Islet precursor cell (in vitro differentiated cells): Measurements from ENCODE around the gene TNS1.
A peak's percentile ranks its signal among the peaks of the same experiment; 100 is the strongest.
"Not testable (repeated sequence)": the region's sequence is repeated elsewhere in the genome, so short reads cannot be mapped to it uniquely, and the experiment has no call there.

Experiments
- DNase-seq: peaks from one replicate; pipeline ENCODE4 v3.0.0-alpha.2; 2018

Gene TNS1

DNA sequence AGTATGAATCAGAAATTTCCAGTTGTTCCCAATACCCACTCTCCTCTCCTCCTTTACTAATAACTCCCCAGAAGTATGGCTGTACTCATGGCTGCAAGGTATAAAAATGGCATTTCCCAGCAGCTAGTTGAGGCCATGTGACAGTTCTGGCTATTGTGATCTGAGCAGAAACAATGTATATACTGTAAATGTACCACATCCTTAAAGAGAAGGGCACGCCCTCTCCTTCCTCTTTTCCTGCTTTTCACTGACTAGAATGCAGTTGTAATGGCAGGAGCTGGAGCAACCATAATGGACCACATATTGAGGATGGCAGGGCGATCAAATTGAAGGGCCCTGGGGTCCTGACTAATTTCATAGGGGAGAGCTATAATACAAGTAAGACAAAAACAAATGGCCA lies 211.2 kb downstream of the TNS1 start:
- no peak for DNase-seq

DNA sequence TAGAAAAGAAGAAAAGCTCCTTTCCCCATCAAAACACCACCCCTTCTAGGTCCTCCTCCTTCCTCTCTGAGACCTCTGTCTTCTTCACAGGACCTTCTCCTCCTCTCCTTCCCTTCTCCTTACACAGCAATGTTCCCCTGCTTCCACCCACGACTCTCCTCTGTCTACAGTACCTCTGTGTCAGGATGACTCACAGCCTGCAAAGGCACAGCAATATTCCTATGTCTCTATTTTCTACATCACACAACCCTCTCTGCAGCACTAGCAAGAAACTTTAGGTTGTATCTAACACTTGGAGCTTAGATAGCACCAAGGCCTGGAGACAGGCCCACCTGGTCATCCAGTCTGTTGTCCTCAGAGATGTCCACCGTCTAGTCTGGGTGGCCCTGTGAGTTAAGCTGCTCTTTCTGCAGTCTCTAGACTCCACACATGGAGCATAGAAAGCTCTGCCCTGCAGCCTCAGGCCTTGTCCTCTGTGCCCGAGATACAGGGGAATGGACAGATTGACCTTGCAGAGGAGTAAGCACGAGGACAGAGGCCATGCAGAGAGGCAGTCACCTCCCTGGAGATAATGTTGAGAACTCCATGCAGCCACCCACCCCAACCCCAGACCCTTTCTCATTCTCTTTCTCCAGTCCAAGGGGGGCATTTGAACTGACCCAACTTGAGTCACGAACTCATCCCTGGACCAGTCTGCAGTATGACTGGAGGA lies 212.0 kb downstream of the TNS1 start:
- peak; percentile 49 for DNase-seq

DNA sequence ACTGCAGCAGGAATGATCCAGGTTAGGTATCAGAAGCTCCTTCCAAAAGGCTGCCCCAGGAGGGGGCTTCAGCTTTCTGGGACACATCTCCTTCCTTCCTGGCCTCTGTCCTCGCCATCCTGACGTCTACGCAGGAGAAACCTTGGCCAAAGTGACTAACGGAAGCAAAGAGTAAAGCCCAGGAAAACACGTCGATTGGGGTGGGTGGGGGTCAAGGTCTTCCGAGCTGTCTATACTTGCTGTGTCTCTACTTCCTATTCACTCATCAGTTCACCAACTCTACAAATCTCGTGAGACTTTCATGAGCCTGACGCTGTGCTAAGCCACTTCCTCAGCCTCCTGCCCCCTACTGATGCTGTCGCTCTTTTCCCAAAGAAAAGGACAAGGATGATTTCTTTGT lies 212.6 kb downstream of the TNS1 start:
- DNase-seq = peak; percentile 38

DNA sequence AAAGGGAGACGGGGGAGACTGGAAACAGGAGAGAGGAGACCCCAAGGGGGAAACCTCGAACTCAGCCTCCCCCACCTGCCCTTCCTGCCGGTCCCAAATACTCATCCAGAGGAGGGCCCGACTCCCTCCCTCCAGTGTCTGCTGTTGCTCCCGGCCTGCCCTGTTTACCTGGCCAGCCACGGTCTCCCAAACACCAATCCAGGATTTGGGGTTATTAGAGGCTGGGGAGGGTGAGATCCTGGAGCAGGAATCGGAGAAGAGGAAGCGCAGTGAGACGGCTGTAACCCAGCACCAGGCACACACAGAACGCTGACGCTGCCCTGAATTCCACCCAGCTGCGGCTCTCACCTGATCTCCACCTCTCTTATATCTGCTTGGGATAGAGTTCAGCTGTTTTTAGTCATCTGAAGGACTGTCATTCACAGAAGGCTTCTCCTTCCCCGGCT lies 213.0 kb downstream of the TNS1 start:
- peak; percentile 49 for DNase-seq

DNA sequence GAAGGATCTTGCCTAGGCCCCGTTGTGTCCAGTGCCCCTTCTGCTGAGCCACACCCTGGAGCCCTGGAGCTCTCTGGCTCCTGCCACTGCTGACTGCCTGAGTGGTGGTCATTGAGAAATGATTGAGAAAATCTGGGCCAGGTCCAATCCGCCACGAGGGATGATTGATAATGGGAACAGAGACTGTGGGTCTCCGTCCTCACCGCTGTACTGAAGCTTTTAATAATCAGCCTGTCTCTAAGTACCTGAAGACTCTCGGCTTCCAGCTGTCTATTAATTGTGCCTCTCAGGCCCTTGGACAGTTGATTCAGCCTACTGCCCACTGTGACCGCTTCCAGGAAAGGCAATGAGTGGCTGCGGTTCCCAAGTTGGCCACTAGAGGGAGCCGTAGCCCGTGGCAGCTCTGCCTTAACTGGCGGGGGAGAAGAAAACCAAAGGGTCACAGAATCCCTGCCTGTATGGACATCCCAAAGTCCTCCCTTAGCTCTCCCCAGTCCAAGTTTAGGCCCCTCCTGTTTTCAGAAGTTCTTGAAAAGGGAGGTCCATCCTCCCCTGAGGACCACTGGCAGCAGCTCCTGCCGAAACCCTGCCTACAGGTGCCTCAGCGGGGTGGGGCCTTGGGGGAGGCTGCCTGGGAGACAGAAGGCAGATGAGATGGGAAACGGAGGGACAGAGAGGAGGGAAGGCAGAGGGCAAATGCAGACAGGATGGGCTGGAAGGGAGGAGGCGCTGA lies 213.6 kb downstream of the TNS1 start:
- peak; percentile 90 for DNase-seq

DNA sequence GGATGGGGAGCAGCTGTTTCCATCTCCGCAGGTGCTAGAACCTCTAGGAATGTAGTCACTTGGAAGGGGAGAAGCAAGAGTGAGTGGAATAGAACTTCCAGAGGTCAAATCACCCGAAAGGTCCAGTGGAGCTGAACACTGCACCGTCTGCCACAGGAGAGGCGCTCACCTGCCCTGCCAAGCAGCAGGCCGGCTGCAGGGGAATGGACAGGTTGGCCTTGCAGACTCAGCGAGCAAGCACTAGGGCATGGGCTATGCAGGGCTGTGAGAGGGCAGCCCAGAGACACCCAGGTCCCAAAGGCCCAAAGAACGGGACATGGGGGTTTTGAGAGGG lies 214.2 kb downstream of the TNS1 start:
- DNase-seq = no peak

DNA sequence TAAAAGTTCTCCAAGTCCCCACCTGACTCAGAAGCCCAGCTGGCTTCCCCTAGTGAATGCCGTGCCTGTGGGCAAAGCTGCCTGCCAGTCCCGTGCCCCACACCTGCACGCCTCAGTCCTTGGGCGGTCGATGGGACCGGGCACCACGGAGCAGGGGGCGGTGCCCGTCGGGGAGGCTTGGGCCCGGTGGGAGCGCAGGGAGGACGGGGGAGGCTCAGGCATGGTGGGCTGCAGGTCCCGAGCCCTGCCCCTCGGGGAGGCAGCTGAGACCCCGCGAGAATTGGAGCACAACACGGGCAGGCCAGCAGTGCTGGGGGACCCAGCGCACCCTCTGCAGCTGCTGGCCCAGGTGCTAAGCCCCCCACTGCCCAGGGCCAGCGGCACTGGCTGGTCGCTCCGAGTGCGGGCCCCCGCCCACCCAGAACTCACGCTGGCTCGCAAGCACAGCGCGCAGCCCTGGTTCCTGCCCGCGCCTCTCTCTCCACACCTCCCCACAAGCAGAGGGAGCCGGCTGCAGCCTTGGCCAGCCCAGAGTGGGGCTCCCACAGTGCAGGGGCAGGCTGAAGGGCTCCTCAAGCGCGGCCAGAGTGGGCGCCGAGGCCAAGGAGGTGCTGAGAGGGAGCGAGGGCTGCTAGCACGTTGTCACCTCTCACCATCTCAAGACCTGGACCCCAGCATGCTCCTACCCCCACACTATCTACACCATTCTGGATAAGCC lies 215.5 kb downstream of the TNS1 start:
- DNase-seq = no peak

DNA sequence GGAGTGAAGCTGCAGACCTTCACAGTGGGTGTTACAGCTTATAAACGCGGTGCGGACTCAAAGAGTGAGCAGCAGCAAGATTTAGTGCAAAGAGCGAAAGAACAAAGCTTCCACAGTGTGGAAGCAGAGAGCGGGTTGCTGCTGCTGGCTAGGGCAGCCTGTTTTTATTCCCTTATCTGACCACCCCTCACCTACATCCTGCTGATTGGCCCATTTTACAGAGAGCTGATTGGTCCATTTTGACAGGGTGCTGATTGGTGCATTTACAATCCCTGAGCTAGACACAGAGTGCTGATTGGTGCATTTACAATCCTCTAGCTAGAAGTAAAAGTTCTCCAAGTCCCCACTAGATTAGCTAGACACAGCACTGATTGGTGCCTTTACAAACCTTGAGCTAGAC lies 216.2 kb downstream of the TNS1 start:
- DNase-seq = not testable (repeated sequence)

DNA sequence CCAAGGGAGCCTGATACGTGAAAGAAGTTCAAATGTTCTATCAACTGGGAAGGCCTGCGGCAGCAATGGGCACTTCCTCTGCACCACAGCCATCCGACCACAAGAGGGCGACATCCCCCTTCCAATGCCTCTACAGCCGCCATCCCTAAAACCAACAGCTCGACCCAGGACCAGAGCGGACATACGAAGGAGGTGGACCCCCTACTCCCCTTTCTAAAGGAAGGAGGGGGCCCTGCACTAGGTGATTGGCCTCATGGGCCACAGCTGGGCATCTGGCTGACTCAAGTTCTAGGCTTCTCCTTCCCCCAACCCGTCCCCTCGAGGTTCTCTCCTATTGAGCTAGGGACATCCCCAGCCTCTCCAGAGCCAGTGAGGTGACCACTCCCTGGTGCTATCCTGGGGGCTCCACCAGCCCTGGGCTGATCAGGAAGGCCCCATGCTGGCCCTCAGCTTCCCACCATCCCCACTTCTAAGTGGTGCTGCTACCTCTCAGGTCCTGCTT lies 217.2 kb downstream of the TNS1 start:
- peak; percentile 88 for DNase-seq

DNA sequence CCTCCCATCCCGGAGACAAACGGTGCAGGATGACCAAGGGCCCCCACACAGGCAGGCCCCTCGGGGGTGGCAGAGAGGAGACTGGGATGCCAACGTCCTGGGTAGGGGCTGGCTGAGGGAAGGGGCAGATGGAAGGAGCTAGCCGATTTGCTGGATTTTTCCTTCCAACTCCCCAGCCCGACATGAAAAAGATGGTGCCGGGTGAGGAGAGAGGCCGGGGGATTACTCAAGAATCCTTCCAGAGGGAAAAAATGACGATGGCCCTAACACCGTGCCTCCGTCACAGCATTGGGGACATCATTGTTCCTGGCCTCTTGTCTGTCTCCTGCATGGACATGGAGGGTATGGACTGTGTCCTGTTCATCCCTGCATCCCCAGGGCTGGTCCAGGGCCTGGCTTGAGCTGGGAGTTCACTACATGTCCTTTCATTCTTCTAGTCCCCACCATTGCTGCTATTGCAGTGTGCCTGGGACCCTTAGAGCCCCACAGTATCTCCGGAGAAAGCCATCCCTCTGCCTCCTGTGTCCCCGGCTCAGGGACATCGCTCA lies 217.7 kb downstream of the TNS1 start:
- no peak for DNase-seq

DNA sequence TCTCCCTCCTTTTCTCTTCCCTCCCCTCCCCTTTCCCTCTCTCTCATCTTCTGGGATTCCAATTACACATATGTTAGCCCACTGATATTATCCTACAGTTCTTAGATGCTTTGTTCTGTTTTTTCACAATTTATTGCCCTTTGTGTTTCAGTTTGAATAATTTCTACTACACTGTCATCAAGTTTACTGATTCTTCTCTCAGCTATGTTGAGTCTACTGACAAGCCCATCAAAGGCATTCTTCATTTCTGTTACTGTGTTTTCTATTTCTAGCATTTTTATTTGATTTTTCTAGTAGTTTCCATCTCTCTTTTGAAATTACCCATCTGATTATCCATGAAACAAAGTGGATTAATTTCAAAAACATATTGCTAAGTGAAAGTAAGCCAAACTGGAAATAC lies 219.6 kb downstream of the TNS1 start:
- DNase-seq = no peak

DNA sequence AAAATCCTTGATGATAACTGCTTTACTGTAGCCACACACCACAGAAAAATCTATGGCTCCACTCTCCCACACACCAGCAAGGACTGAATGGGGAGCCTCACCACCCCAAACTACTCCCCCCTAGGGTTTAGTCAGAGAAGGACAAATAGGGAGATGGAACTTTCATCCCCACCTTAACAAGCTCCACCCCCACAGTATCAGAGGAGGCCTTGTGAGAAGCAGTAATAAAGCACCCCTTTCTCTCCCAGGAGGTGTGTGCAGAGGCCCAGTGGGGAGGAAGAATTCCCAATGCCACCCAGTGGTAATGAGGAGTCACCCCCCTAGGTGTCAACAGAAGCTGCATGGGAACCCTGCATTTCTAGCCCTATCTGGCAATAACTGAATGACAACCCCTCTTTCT lies 224.9 kb downstream of the TNS1 start:
- DNase-seq = no peak

DNA sequence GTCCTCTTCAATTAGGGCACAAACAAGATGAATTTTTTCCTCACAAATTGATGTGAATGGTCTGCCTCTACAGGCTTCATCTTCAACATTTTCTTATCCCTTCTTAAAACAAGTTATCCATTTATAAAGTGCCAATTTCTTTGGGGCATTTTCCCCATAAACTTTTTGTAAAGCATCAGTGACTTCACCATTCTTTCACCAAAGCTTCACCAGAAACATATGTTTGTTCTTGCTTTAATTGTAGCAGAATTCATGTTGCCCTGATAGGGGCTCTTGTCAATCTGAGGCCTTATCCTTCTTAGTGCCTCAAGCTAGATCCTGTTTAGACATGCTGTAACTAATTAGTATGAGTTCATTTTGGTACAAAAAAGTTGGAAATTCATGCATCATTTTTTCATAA lies 226.2 kb downstream of the TNS1 start:
- DNase-seq = no peak

DNA sequence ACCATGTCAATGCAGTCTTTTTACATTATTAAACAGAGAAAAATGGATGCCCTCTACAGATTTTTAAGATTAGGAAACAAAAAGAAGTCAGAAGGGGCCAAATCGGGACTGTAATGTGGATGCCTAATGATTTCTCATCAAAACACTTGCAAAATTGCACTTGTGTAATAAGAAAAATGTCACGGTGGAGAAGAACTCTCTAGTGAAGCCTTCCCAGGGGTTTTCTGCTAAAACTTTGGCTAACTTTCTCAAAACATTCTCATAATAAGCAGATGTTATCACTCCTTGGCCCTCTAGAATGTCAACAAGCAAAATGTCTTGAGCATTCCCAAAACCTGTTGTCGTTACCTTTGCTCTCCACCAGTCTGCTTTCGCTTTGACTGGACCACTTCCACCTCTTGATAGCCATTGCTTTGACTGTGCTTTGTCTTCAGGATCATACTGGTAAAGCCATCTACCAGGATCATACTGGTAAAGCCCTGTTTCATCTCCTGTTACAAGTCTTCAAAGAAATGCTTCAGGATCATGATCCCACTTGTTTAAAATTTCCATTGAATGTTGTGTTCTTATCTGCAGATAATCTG lies 226.8 kb downstream of the TNS1 start:
- no peak for DNase-seq

DNA sequence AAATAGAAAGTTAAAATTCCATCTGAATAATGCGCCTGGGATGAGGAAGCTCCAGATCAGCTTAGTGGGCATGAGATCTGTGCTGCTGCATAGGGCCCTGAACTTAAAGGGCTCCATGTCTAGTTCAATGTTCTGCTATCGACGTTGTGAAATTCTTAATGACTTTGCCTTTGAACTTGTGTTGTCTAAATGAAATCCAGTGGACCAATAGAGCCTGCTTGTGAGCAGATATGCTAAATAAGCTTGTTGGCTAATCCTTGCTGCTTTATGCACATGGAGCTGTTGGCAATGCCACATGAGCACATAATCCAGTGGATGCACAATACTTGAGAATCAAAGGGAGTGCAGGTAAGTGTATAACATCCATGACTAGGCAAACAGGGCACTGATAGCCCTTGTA lies 228.6 kb downstream of the TNS1 start:
- DNase-seq = no peak

DNA sequence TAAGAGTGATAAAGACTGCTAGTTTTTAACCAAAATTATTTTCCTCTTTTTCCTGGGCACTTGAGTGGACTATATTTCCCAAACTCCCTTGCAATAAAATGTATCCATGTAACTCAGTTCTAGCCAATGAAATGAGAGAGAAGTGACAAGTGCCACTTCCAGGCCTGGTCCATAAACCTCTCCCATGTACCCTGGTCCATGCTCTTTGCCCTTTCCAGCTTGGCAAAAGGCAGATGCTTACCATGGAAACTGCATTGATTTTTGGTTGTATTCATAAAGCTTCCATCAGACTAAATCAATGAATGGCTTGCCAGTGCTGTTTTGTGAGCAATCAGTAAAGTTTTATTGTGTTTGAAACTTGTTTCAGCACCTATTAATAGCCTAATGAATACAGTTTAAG lies 229.3 kb downstream of the TNS1 start:
- no peak for DNase-seq

DNA sequence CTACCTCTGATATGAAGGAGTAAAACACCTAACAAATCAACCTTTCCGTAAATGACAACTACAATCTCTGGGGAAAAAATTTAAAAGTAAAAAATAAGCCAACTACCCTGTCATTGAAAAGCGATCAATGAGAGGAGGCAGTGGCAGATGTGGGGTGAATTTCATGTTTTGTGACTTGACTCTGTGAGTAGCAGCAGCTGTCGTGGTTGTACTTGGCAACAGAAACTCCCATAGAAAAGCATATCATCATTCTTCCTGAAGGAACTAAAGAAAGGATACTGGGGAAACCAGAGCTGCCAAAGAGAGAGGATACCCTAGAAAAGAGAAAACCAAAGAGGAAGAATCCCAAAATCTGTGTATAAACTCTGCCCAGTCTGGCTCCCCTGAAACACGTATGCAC lies 236.4 kb downstream of the TNS1 start:
- no peak for DNase-seq

DNA sequence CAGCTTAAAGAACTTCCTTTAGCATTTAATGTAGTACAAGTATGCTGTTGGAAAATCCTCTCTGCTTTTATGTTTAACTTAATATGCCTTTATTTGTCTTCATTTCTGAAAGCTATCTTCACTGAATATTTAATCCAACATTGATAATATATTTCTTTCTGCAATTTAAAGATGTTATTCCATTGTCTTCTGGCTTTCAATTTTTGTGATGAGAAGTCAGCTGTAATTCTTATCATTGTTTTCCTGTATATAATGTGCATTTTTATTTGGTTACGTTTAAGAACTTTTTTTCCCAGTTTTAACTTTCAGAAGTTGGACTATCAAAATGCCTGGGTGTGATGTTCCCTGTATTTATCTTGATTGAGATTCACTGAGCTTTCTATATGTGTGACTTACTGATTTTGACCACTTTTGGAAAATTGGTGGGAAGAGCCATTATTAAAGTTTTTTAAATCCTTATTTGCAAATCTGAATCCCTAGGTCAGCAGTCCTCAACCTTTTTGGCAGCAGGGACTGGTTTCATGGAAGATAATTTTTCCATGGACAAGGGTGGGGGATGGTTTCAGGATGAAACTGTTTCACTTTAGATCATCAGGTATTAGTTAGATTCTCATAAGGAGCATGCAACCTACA lies 241.0 kb downstream of the TNS1 start:
- no peak for DNase-seq

DNA sequence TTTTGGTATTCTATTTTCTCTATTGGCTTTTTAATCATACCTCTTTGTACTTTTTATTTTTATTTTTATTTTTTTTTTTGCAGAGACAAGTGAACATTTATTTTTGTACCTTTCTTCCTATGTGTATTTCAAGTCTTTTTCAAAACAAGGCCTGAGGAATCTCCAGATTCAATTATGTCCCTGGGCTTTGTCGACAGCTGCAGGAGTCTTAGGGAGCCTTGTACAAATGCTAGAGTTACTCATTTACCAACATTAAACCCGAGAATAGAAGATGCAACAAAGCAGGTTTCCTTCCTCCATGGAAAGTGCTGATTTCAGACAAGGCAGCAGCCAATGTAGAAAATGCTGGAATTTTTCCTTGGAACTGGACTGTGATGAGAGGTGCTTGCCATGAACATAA lies 242.8 kb downstream of the TNS1 start:
- DNase-seq = no peak

DNA sequence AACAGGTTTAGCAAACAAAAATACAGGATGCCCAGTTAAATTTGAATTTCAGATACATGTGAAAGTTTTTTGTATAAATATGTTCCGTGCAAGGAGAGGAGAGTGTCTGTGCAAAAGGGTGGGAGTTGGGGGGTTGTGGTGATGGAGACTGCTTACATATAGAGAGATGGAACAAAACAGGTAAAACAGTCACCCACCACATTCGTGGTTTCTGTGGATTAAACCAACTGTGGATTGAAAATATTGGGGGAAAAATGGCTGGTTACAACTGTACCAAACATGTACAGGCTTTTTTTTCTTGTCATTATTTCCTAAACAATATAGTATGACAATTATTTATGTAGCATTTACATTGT lies 245.7 kb downstream of the TNS1 start:
- no peak for DNase-seq

DNA sequence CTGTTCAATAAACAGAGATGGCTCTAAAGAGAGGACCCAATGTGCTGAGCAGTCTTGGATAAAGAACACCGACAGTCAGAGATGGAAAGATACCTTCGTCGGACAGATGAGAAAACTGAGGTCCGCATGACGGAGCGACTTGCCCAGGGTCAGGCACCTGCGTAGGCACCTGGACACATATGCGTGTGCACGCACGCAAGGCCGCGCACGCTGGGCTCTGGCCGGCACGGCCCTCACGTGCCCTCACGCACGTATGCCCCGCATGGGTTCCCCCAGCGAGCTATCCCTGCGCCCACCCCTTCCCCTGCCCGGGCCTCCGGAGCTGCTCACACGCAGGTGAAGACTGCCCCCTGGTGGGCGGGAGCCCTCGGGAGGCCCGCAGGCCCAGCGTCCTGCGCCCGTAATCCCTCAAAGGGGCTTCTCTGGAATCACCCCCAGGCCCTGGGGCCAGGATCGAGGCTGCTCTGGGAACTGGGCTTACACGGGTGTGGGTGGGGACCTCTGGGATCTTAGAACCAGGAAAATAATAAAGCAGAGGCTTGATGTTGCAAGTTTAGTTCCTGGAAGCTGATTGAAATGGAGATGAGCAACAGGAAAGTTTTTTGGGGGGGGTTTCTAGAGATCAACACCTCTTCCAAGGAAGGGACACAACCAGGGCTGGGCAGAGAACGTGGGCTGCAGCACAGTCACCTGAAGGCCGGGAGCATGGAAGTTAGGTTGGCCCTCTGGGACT lies 246.3 kb downstream of the TNS1 start:
- DNase-seq = peak; percentile 88
